Measurements from ENCODE around the gene SNRNP70.
"Not testable (repeated sequence)": the region's sequence is repeated elsewhere in the genome, so short reads cannot be mapped to it uniquely, and the experiment has no call there.

The SNRNP70 gene

GRCh38 chr19:49114630-49115363 lies 29.5 kb downstream of the SNRNP70 start:
- DNase-seq: peak; percentile 74
- Mint-ChIP-seq H3K4me3 (peak overlapping the region; percentile 78), H3K36me3 (no peaks in the 10 kb centered on the region), H3K9me3 (no peaks in the 10 kb centered on the region), H3K27ac (no peak overlapping the region), H3K4me1 (peaks cover 39% of the 10 kb centered on the region), H3K27me3 (peaks cover 5% of the 10 kb centered on the region)
- CTCF ChIA-PET: interaction anchor here (0.6 to 2.6 kb wide), 9 partner anchors 9 to 84 kb away, joined by 3 to 37 read pairs (median 6); no protein-coding TSS in a partner anchor

- no peak for DNase-seq
- CTCF ChIA-PET: interaction anchor here (1.0 to 1.2 kb wide), 2 partner anchors 10 to 28 kb away, joined by 3 to 7 read pairs; no protein-coding TSS in a partner anchor
- H3K4me3 Mint-ChIP-seq: peak overlapping the region; percentile 55
- no peak overlapping the region for H3K27ac Mint-ChIP-seq
- H3K27me3 Mint-ChIP-seq: peaks cover 21% of the 10 kb centered on the region
- H3K36me3 Mint-ChIP-seq: no peaks in the 10 kb centered on the region
- peaks cover 48% of the 10 kb centered on the region for H3K4me1 Mint-ChIP-seq
- H3K9me3 Mint-ChIP-seq: no peaks in the 10 kb centered on the region
Measured at GRCh38 chr19:49116544-49116943, 31.3 kb downstream of the SNRNP70 start.

GRCh38 chr19:49117677-49118564 lies 32.7 kb downstream of the SNRNP70 start:
- H3K4me3 Mint-ChIP-seq: peak overlapping the region; percentile 83
- peaks cover 33% of the 10 kb centered on the region for H3K27me3 Mint-ChIP-seq
- no peaks in the 10 kb centered on the region for H3K36me3 Mint-ChIP-seq
- H3K27ac Mint-ChIP-seq: peak overlapping the region; percentile 78
- CTCF ChIA-PET: interaction anchor here (1.1 to 1.2 kb wide), 2 partner anchors 12 to 28 kb away, joined by 6 to 7 read pairs; no protein-coding TSS in a partner anchor
- H3K9me3 Mint-ChIP-seq: no peaks in the 10 kb centered on the region
- peaks cover 46% of the 10 kb centered on the region for H3K4me1 Mint-ChIP-seq
- no peak for DNase-seq

GRCh38 chr19:49118565-49119410 lies 33.5 kb downstream of the SNRNP70 start, which contains the start of gene C19orf73:
Gene C19orf73, minus strand, starts transcription at chr19:49119143. Its CDS starts 121 bp downstream, at chr19:49119022.
- peak; percentile 96 for DNase-seq
- H3K36me3 Mint-ChIP-seq: no peaks in the 10 kb centered on the region
- H3K4me1 Mint-ChIP-seq: peaks cover 39% of the 10 kb centered on the region
- H3K4me3 Mint-ChIP-seq: peak within 1 kb of the TSS; percentile 83
- no peaks in the 10 kb centered on the region for H3K9me3 Mint-ChIP-seq
- H3K27ac Mint-ChIP-seq: peak within 1 kb of the TSS; percentile 78
- CTCF ChIA-PET: interaction anchor here (1.1 kb wide), 1 partner anchor 27 kb away, joined by 6 read pairs; no protein-coding TSS in a partner anchor
- peaks cover 42% of the 10 kb centered on the region for H3K27me3 Mint-ChIP-seq

GRCh38 chr19:49119411-49120324 lies 34.4 kb downstream of the SNRNP70 start, which contains the start of gene PPFIA3:
Gene PPFIA3, plus strand, starts transcription at chr19:49119544. Its CDS starts 8,330 bp downstream, at chr19:49127874.
- H3K36me3 Mint-ChIP-seq: no peaks in the 10 kb centered on the region
- peaks cover 43% of the 10 kb centered on the region for H3K27me3 Mint-ChIP-seq
- H3K9me3 Mint-ChIP-seq: no peaks in the 10 kb centered on the region
- peaks cover 36% of the 10 kb centered on the region for H3K4me1 Mint-ChIP-seq
- peak within 1 kb of the TSS; percentile 83 for H3K4me3 Mint-ChIP-seq
- peak within 1 kb of the TSS; percentile 78 for H3K27ac Mint-ChIP-seq
- CTCF ChIA-PET: interaction anchor here (1.5 kb wide), 1 partner anchor 22 kb away, joined by 9 read pairs; no protein-coding TSS in a partner anchor
- DNase-seq: peak; percentile 45

- peaks cover 32% of the 10 kb centered on the region for H3K4me1 Mint-ChIP-seq
Measured at GRCh38 chr19:49120325-49120683, 35.1 kb downstream of the SNRNP70 start.

GRCh38 chr19:49120868-49121267 lies 35.6 kb downstream of the SNRNP70 start:
- CTCF ChIA-PET: interaction anchor here (0.6 to 1.5 kb wide), 3 partner anchors 18 to 25 kb away, joined by 3 to 9 read pairs (median 3); no protein-coding TSS in a partner anchor
- Mint-ChIP-seq H3K27ac (no peak overlapping the region), H3K27me3 (peaks cover 53% of the 10 kb centered on the region)

More at GRCh38 chr19:49120325-49120683, 35.1 kb downstream of the SNRNP70 start:
- H3K27me3 Mint-ChIP-seq: peaks cover 48% of the 10 kb centered on the region
- peak overlapping the region; percentile 1 for H3K27ac Mint-ChIP-seq
- no peaks in the 10 kb centered on the region for H3K36me3 Mint-ChIP-seq
- no peaks in the 10 kb centered on the region for H3K9me3 Mint-ChIP-seq
- CTCF ChIA-PET: interaction anchor here (0.6 to 1.5 kb wide), 3 partner anchors 19 to 26 kb away, joined by 3 to 9 read pairs (median 3); no protein-coding TSS in a partner anchor
- DNase-seq: no peak
- peak overlapping the region; percentile 53 for H3K4me3 Mint-ChIP-seq

GRCh38 chr19:49121841-49122240 lies 36.6 kb downstream of the SNRNP70 start:
- H3K27ac Mint-ChIP-seq, CTCF ChIA-PET, H3K9me3 Mint-ChIP-seq, DNase-seq, H3K36me3 Mint-ChIP-seq: not testable (repeated sequence)
- Mint-ChIP-seq H3K4me3 (peak overlapping the region; percentile 10), H3K27me3 (peaks cover 56% of the 10 kb centered on the region), H3K4me1 (peaks cover 24% of the 10 kb centered on the region)

More at GRCh38 chr19:49120868-49121267, 35.6 kb downstream of the SNRNP70 start:
- H3K9me3 Mint-ChIP-seq: no peaks in the 10 kb centered on the region
- H3K4me3 Mint-ChIP-seq: peak overlapping the region; percentile 53
- DNase-seq: no peak
- H3K4me1 Mint-ChIP-seq: peaks cover 32% of the 10 kb centered on the region
- H3K36me3 Mint-ChIP-seq: no peaks in the 10 kb centered on the region

GRCh38 chr19:49123285-49123684 lies 38.0 kb downstream of the SNRNP70 start:
- H3K4me3 Mint-ChIP-seq, H3K27ac Mint-ChIP-seq, CTCF ChIA-PET, H3K36me3 Mint-ChIP-seq, DNase-seq, H3K9me3 Mint-ChIP-seq: not testable (repeated sequence)
- Mint-ChIP-seq H3K4me1 (peaks cover 19% of the 10 kb centered on the region), H3K27me3 (peaks cover 57% of the 10 kb centered on the region)

- Mint-ChIP-seq H3K27me3 (peaks cover 49% of the 10 kb centered on the region), H3K4me3 (no peak overlapping the region), H3K36me3 (no peaks in the 10 kb centered on the region), H3K4me1 (peaks cover 20% of the 10 kb centered on the region), H3K9me3 (no peaks in the 10 kb centered on the region), H3K27ac (no peak overlapping the region)
- no peak for DNase-seq
- CTCF ChIA-PET: interaction anchor here (0.7 to 1.4 kb wide), 2 partner anchors 11 to 28 kb away, joined by 5 to 6 read pairs; partner anchors contain the start of gene LIN7B
Measured at GRCh38 chr19:49125025-49125731, 39.9 kb downstream of the SNRNP70 start.

GRCh38 chr19:49126575-49126974 lies 41.3 kb downstream of the SNRNP70 start:
- H3K27ac Mint-ChIP-seq: no peak overlapping the region
- H3K4me1 Mint-ChIP-seq: peaks cover 12% of the 10 kb centered on the region
- H3K27me3 Mint-ChIP-seq: peaks cover 38% of the 10 kb centered on the region
- DNase-seq: no peak
- H3K36me3 Mint-ChIP-seq: no peaks in the 10 kb centered on the region
- no peak overlapping the region for H3K4me3 Mint-ChIP-seq
- H3K9me3 Mint-ChIP-seq: no peaks in the 10 kb centered on the region
- CTCF ChIA-PET: no interaction called here

GRCh38 chr19:49127225-49127624 lies 42.0 kb downstream of the SNRNP70 start:
- H3K27ac Mint-ChIP-seq, H3K9me3 Mint-ChIP-seq, DNase-seq, H3K36me3 Mint-ChIP-seq, H3K4me3 Mint-ChIP-seq: not testable (repeated sequence)
- peaks cover 12% of the 10 kb centered on the region for H3K4me1 Mint-ChIP-seq
- peaks cover 37% of the 10 kb centered on the region for H3K27me3 Mint-ChIP-seq
- CTCF ChIA-PET: interaction anchor here (0.5 to 3.6 kb wide), 4 partner anchors 14 to 29 kb away, joined by 3 to 18 read pairs (median 7); partner anchors contain the start of gene LIN7B
